GM19240 (cell line): Measurements from ENCODE around the gene LEFTY2.
"Not testable (repeated sequence)": the region's sequence is repeated elsewhere in the genome, so short reads cannot be mapped to it uniquely, and the experiment has no call there.

ENCODE experiments used
- DNase-seq: peaks from one replicate; pipeline ENCODE4 v3.0.0; 2011; ENCODE audit warnings: low spot score; ENCODE audit not compliant: insufficient read length

The LEFTY2 gene

GRCh38 chr1:225954753-225955152 lies 13.7 kb upstream of the LEFTY2 start:
- no peak for DNase-seq

- DNase-seq: no peak
Measured at GRCh38 chr1:225953315-225953714, 12.3 kb upstream of the LEFTY2 start.

GRCh38 chr1:225950905-225951497 lies 10.0 kb upstream of the LEFTY2 start:
- DNase-seq: no peak

GRCh38 chr1:225949041-225949440 lies 8.0 kb upstream of the LEFTY2 start:
- no peak for DNase-seq

DNA sequence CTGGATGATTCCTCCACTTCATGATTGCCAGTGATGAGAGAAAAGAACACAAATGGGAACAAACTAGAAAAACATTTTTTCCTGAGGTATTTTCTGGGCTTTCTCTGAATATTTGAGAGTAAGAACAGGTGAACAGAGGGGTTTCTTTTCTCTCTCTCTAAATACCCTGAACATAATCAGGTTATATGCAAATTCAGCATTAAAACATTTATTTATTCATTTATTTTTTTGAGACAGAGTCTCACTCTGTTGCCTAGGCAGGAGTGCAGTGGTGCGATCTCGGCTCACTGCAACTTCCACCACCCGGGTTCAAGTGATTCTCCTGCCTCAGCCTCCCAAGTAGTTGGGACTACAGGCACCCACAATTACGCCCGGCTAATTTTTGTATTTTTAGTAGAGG lies 5.8 kb upstream of the LEFTY2 start:
- DNase-seq: no peak

DNA sequence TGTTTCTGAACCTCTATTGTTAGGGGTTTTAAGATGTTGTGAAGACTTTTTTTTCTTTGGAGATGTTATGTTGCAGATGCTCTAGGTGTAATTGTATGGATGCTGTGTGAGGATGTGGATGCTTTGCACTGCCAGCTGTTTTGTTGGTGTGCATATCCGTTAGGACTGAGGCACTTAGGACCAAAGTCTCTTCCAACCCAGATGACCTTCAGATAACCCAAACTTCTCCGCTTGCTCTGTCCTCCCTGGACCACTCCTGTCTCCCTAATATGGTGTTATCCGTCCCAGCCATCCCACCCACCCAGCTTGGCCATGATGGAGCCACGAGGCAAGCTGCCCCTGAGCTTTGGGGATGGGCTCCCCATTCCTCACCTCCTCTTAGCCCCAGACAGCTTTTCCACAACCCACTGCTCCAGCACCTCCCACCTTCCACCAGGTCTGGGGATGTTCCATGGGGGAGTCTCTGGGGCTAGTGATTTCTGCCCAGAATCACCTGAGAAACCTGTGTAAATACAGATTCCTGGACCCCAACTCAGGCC lies 5.1 kb upstream of the LEFTY2 start:
- DNase-seq: no peak

GRCh38 chr1:225945564-225945963 lies 4.5 kb upstream of the LEFTY2 start:
- DNase-seq: no peak

GRCh38 chr1:225944951-225945350 lies 3.9 kb upstream of the LEFTY2 start:
- DNase-seq: peak; percentile 72

- no peak for DNase-seq
Measured at GRCh38 chr1:225944387-225944786, 3.4 kb upstream of the LEFTY2 start.

- no peak for DNase-seq
Measured at GRCh38 chr1:225943582-225943981, 2.6 kb upstream of the LEFTY2 start.

DNA sequence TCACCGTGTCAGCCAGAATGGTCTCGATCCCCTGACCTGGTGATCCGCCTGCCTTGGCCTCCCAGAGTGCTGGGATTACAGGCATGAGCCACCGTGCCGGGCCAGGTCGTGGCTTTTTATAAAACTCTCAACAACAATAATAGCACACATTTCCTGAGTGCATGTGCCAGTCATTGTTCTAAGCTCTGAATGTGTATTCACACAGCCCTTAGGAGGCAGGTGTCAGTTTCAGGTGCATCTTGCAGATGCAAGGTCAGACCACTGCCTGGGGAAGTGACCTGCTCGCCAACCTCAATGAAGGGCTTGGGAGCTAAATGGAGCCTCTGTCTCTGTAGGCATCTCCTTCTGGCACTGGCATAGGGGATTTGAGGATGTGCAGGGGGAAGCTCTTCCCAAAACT lies 1.6 kb upstream of the LEFTY2 start:
- DNase-seq: peak; percentile 53

GRCh38 chr1:225941942-225942222 lies 862 bp upstream of the LEFTY2 start:
- DNase-seq: no peak

GRCh38 chr1:225940385-225941151 lies 452 bp downstream of the LEFTY2 start:
- no peak for DNase-seq

- DNase-seq: not testable (repeated sequence)
Measured at GRCh38 chr1:225939939-225940310, 1.1 kb downstream of the LEFTY2 start.

GRCh38 chr1:225939097-225939938 lies 1.7 kb downstream of the LEFTY2 start:
- not testable (repeated sequence) for DNase-seq

- no peak for DNase-seq
Measured at GRCh38 chr1:225937048-225937968, 3.7 kb downstream of the LEFTY2 start.

DNA sequence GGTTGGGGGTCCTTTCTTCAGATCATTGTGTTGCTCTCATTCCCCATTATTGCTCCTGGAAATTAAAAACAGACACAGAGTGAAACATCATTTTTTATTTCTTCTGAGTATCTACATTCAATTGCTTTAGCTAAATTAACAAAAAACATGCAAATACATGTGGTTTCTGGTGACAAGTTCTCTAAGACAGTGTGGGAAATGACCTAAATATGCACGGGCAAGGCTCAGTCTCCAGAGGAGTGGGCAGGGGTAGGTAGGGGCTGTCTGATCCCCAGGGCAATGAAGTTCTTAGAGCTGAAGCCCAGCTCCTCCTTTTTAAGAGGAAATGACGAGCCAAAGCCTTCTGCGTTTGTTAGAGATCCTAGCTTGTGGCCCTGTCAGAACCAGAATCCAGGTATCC lies 4.5 kb downstream of the LEFTY2 start:
- no peak for DNase-seq

DNA sequence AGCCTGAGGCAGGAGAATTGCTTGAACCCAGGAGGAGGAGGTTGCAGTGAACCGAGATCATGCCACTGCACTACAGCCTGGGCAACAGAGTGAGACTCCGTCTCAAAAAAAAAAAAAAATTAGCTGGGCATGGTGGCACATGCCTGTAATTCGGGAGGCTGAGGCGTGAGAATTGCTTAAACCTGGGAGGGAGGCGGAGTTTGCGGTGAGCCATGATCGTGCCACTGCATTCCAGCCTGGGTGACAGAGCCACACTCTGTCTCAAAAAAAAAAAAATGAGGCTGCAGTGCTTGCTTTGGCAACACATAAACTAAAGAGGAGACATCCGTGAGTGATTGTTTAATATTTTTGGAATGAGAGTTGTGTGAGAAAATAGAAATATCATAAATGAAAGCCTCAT lies 4.9 kb downstream of the LEFTY2 start:
- DNase-seq: not testable (repeated sequence)

DNA sequence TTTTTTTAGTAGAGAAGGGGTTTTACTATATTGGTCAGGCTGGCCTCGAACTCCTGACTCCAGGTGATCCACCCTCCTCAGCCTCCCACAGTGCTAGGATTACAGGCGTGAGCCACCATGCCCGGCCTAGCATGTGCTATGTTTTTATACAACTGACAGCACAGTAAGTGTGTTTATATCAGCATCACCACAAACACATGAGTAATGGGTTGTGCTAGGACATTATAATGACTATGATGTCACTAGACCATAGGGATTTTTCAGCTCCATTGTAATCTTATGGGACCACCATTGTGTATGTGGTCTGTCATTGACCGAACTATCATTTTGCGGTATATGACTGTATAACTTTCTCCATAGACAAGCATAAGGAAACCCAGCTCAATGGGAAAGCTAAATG lies 6.3 kb downstream of the LEFTY2 start:
- no peak for DNase-seq

- DNase-seq: no peak
Measured at GRCh38 chr1:225933072-225933471, 7.9 kb downstream of the LEFTY2 start.
